Loucy (cell line): ENCODE measurements around the gene SPRR2A.

Experiments
- EZH2phosphoT487 ChIP-seq: fragments of 200-600 bp; IDR thresholded peaks from 2 replicates; pipeline ENCODE4 v1.6.1; 2018; ENCODE audit warnings: antibody characterized with exemption, mild to moderate bottlenecking, moderate library complexity, borderline replicate concordance
- TF ChIP-seq, protein P1 (sequence below): fragments of 200-600 bp; sonication (generic); conservative IDR thresholded peaks from 2 replicates; pipeline ENCODE4 v1.5.1; 2014; ENCODE audit warnings: mild to moderate bottlenecking, antibody characterized with exemption, low read length

DNA sequence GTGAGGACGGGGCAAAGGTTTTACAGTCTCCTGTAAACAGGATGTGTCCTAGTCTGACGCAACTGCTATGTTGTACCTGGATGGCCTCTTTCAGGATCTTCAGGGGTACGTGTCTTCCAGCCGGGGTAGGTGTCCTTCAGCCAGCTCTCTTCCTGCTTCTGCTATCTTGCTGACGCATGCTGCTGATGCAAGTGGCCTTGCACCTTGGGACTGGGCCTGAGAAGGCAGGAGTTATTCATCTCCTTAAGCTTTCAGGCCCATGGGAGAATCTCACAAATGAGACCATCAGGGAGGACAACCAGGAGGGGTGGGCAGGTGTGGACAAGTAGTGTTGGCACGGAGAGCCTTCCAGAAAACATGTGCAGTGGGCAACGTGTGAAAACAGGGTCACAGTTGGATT, 34.2 kb downstream of the SPRR2A start:
- TF ChIP-seq, protein P1, sequence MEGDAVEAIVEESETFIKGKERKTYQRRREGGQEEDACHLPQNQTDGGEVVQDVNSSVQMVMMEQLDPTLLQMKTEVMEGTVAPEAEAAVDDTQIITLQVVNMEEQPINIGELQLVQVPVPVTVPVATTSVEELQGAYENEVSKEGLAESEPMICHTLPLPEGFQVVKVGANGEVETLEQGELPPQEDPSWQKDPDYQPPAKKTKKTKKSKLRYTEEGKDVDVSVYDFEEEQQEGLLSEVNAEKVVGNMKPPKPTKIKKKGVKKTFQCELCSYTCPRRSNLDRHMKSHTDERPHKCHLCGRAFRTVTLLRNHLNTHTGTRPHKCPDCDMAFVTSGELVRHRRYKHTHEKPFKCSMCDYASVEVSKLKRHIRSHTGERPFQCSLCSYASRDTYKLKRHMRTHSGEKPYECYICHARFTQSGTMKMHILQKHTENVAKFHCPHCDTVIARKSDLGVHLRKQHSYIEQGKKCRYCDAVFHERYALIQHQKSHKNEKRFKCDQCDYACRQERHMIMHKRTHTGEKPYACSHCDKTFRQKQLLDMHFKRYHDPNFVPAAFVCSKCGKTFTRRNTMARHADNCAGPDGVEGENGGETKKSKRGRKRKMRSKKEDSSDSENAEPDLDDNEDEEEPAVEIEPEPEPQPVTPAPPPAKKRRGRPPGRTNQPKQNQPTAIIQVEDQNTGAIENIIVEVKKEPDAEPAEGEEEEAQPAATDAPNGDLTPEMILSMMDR = no peak
- TF ChIP-seq EZH2phosphoT487 = no peak
